Breast epithelium (tissue), 4 donors: ENCODE results near the gene TMEM132C. TPM values are rescaled to one million over a fixed set of nuclear protein-coding genes. Genes with fewer than 3 reads are reported as not detected.

ENCODE experiments used
- DNase-seq, 2 donors: peaks; one replicate each; pipeline ENCODE4 v3.0.0-alpha.2; 2019; ENCODE audit warnings: low spot score in 2 of 2
- H3K27ac ChIP-seq, 2 donors: fragments of 200-600 bp; sonication (generic) in 1 of 2; one replicate each; pipeline ENCODE4 v1.5.1; 2016 to 2019; ENCODE audit warnings: mild to moderate bottlenecking in 1 of 2
- H3K27me3 ChIP-seq, 2 donors: fragments of 200-600 bp; sonication (generic) in 1 of 2; one replicate each; pipeline versions ENCODE4 v1.5.1 to v1.6.0; 2017 to 2019; ENCODE audit warnings: control low read depth in 1 of 2, mild to moderate bottlenecking in 1 of 2
- H3K36me3 ChIP-seq: fragments of 200-600 bp; one replicate; pipeline ENCODE4 v1.5.1; 2019
- H3K4me1 ChIP-seq, 2 donors: fragments of 200-600 bp; sonication (generic); one replicate each; pipeline ENCODE4 v1.5.1; 2016 to 2019; ENCODE audit warnings: control low read depth in 1 of 2
- H3K4me3 ChIP-seq, 3 donors: fragments of 200-600 bp; sonication (generic); 1 replicate in 2 of 3; 2 replicates in 1 of 3; pipeline ENCODE4 v1.5.1; 2016 to 2019; ENCODE audit warnings: mild to moderate bottlenecking in 3 of 3, moderate library complexity in 2 of 3
- H3K9me3 ChIP-seq, 2 donors: fragments of 200-600 bp; sonication (generic) in 1 of 2; one replicate each; pipeline ENCODE4 v1.5.1; 2016 to 2019; ENCODE audit warnings: control low read depth in 1 of 2
- CTCF ChIP-seq, 3 donors: fragments of 450-650 bp; IDR thresholded peaks; one replicate each; pipeline ENCODE4 v1.5.1; 2016 to 2017; ENCODE audit warnings: antibody characterized with exemption in 3 of 3, mild to moderate bottlenecking in 3 of 3, moderate library complexity in 3 of 3
- POLR2A ChIP-seq: fragments of 450-650 bp; IDR thresholded peaks from one replicate; pipeline ENCODE4 v1.6.1; 2016; ENCODE audit warnings: antibody characterized with exemption, mild to moderate bottlenecking, moderate library complexity
- POLR2AphosphoS5 ChIP-seq, 3 donors: sonication (generic); formaldehyde crosslinking; IDR thresholded peaks; one replicate each; pipeline ENCODE4 v1.6.1; 2017; ENCODE audit warnings: antibody characterized with exemption in 3 of 3
- intact Hi-C: fragments of 100-400 bp; cut with DNase I; formaldehyde crosslinking; loops from one replicate; pipeline ENCODE4 v1.15.1; 2023; ENCODE audit warnings: low total_unique reads
- total RNA-seq, 3 donors: library from RNA; depleted of rRNA; stranded (reverse); fragments of >200 nt; gene quantifications; one replicate each; pipeline ENCODE4 v1.1.0, GENCODE V29; 2016

The TMEM132C gene
- total RNA-seq, 3 donors from 2014 or later = 7.2 to 54.1 (median 15.7) TPM

DNA sequence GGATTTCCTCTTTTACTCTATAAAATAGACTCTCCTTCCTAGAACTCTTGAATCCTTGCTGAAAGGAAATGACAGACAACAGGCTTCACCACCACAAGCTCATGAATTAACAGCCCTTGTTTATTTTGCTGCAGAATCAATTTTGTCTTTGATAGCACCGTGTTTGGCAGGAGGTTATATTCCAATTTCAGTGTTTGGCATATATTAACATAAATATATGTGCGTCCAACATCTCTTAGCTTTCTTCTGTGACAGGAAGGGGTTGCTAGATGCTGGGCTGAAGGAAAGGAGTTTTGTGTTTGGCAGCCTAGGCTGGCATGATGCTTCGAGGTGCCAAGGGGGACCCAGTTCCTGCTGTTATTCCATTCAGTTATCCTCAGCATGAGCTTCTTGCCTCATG, 126.4 kb downstream of the TMEM132C start:
- no peak overlapping the region for H3K27ac ChIP-seq
- TF ChIP-seq CTCF (IDR thresholded peaks at IDR 0.05) = no peak
- TF ChIP-seq POLR2AphosphoS5 (IDR thresholded peaks at IDR 0.05) = no peak
- TF ChIP-seq POLR2A = no peak
- H3K9me3 ChIP-seq = peaks cover 0 to 4% of the 10 kb centered on the region in 2 donors
- DNase-seq = no peak
- H3K36me3 ChIP-seq = no peaks in the 10 kb centered on the region
- intact Hi-C loops = no loop called here
- no peak overlapping the region for H3K4me3 ChIP-seq
- no peaks in the 10 kb centered on the region for H3K4me1 ChIP-seq
- H3K27me3 ChIP-seq = no peaks in the 10 kb centered on the region

- no peak for TF ChIP-seq POLR2AphosphoS5 (IDR thresholded peaks at IDR 0.05)
- no peak for TF ChIP-seq POLR2A
- TF ChIP-seq CTCF (IDR thresholded peaks at IDR 0.05) = no peak
- no peaks in the 10 kb centered on the region for H3K36me3 ChIP-seq
- intact Hi-C loops = no loop called here
- H3K4me1 ChIP-seq = no peaks in the 10 kb centered on the region
- no peak overlapping the region for H3K4me3 ChIP-seq
- no peaks in the 10 kb centered on the region for H3K27me3 ChIP-seq
- no peak for DNase-seq
- no peak overlapping the region for H3K27ac ChIP-seq
- peaks cover 0 to 4% of the 10 kb centered on the region in 2 donors for H3K9me3 ChIP-seq
These were observed 127.2 kb downstream of the TMEM132C start for GRCh38 chr12:128394137-128394536.

DNA sequence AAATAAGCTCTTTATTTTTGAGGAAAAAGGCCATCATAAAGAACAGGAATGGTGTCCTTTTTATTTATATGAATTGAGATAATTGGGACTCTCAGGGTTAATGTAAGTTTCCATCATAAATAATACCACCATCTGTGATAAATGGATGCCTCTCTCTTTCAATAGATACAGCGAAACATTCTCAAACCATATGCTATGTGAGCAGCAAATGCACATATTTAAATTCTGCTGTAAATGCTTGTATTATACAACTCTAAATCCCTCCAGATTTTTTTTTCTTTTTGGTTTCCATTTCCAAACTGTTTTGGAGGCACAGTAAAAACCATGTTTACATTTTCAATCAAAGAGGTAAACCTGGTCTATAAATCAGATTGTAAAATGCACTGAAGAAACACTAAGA, 132.3 kb downstream of the TMEM132C start:
- intact Hi-C loops = no loop called here
- Histone ChIP-seq H3K4me3 (no peak overlapping the region), H3K36me3 (no peaks in the 10 kb centered on the region), H3K27me3 (no peaks in the 10 kb centered on the region), H3K9me3 (no peaks in the 10 kb centered on the region), H3K27ac (no peak overlapping the region), H3K4me1 (no peaks in the 10 kb centered on the region)
- TF ChIP-seq CTCF (IDR thresholded peaks at IDR 0.05) (no peak), POLR2AphosphoS5 (IDR thresholded peaks at IDR 0.05) (no peak), POLR2A (no peak)
- DNase-seq = no peak

GRCh38 chr12:128402486-128403243, 135.7 kb downstream of the TMEM132C start:
- intact Hi-C loops = no loop called here
- no peaks in the 10 kb centered on the region for H3K27me3 ChIP-seq

More at GRCh38 chr12:128402486-128403243, 135.7 kb downstream of the TMEM132C start:
- Histone ChIP-seq H3K9me3 (no peaks in the 10 kb centered on the region), H3K27ac (no peak overlapping the region), H3K4me3 (no peak overlapping the region), H3K4me1 (no peaks in the 10 kb centered on the region), H3K36me3 (no peaks in the 10 kb centered on the region)
- no peak for DNase-seq
- TF ChIP-seq POLR2AphosphoS5 (IDR thresholded peaks at IDR 0.05) (no peak), POLR2A (no peak), CTCF (IDR thresholded peaks at IDR 0.05) (no peak)
